GM12875 (cell line): ENCODE data around the gene KIF17.

Experiments
- H3K4me3 ChIP-seq: one replicate; pipeline ENCODE4 v1.5.1; 2011; ENCODE audit warnings: low read depth, low read length, control low read depth
- CTCF ChIP-seq: IDR thresholded peaks from 2 replicates; pipeline ENCODE4 v1.5.1; 2011; ENCODE audit warnings: low read depth, mild to moderate bottlenecking, control low read depth, inconsistent platforms, low read length, moderate library complexity, borderline replicate concordance; ENCODE audit not compliant: insufficient read depth

Gene KIF17

GRCh38 chr1:20665726-20666125 lies 52.1 kb downstream of the KIF17 start:
- no peak for TF ChIP-seq CTCF
- H3K4me3 ChIP-seq, result no peak overlapping the region

GRCh38 chr1:20663969-20664715 lies 53.7 kb downstream of the KIF17 start:
- TF ChIP-seq CTCF, result no peak

GRCh38 chr1:20663365-20663764 lies 54.4 kb downstream of the KIF17 start:
- H3K4me3 ChIP-seq, result no peak overlapping the region

More at GRCh38 chr1:20663969-20664715, 53.7 kb downstream of the KIF17 start:
- no peak overlapping the region for H3K4me3 ChIP-seq

GRCh38 chr1:20662110-20662475 lies 55.7 kb downstream of the KIF17 start:
- H3K4me3 ChIP-seq, result peak overlapping the region; percentile 68
- TF ChIP-seq CTCF, result no peak

More at GRCh38 chr1:20663365-20663764, 54.4 kb downstream of the KIF17 start:
- TF ChIP-seq CTCF, result no peak

DNA sequence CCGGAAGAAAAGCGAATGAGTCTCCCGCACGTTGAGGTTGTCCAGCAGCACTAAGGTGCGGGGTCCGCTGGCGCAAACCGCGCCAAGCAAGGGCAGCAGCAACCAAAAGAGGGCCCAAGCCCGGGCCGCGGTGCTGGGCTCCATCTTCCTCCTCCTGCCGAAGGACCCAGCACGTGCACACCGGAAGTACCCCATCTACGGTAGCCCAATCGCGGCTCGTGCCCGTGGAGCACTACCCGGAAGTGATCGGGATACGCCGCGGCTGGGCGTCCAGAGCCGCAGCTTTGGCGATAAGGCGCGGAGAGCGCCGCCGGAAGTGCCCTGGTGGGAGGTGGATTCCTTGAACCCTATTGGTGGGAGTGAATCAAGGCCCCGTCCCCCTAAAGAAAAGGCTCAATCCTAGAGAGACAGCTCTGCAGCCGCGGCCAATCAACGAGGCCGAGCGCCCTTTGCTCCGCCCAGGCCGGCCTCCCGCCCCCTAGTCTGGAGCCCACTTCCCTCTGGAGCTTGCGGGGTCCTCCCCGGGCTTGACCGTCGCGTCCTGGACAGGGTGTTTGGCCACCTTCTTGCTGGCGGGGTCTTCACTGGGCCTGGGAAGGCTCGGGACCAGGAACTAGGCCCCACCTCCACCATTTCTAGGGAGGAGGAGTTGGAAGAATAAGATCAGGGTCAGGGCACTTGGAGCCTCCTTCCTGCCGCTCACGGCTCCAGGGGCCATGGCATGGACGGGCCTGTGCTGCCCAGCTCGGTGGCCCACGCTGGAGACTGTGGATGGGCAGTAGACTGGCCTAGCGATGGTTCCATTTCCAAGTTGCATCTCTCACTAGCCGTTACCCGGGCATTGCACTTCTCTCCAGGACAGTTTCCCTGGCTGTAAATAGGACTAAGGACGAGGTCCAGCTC lies 56.3 kb downstream of the KIF17 start, which contains the start of gene DDOST:
DDOST (minus strand) TSS at position 163 of the 903 bp plus-strand sequence; CDS start at position 144, 19 bp downstream.
- peak; percentile 46 for TF ChIP-seq CTCF
- H3K4me3 ChIP-seq, result peak within 1 kb of the TSS; percentile 89

DNA sequence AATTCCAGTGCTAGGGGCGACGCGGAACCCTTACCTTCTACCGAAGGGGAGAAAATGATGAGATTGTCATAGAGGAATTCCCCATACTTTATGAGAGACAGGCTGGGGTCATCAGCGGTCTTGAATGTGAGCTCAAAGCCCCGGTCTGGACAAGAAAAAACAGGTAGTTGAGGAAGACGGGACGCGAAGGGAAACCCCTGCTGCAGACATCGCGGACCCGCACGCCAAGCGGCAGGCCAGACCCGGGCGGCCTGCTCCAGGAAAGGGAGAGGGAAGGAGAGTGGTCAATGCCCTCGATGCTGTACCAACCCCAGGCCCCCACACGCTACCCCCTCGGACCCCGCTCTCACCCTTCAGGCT lies 57.0 kb downstream of the KIF17 start:
- TF ChIP-seq CTCF, result no peak
- H3K4me3 ChIP-seq, result peak overlapping the region; percentile 89
